GM21737 (cell line): ENCODE data around the gene ALDOB.
A peak's percentile ranks its signal among the peaks of the same experiment; 100 is the strongest.

Experiments used
- ATAC-seq: cut with Tn5 transposase; IDR thresholded peaks from one replicate; pipeline ENCODE4 v1.9.1; 2021; ENCODE audit warnings: mild to moderate bottlenecking, moderate library complexity; ENCODE audit not compliant: unreplicated experiment

ALDOB gene

GRCh38 chr9:101427957-101428655, 7.5 kb downstream of the ALDOB start:
- ATAC-seq: no peak

DNA sequence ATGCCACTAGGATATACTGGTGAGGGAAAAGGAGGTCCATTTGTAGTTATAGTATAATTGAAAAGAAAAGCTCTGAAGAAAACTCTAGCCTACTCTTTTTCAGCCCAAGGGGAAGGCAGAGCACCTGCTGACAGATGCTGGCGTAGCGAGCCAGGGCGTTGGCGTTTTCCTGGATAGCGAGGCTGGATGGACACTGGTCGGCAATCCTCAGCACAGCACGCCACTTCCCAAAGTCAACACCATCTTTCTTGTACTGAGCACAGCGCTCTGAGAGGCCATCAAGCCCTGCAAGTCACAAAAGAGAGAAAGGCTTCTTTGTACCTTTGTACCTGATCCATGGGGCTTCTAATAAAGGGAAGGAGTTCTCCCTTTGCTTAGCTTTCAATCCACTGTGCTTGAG, 8.2 kb downstream of the ALDOB start:
- ATAC-seq: no peak

GRCh38 chr9:101421653-101422065, 13.9 kb downstream of the ALDOB start:
- no peak for ATAC-seq

- ATAC-seq: no peak
Observed at GRCh38 chr9:101419863-101420262, 15.7 kb downstream of the ALDOB start.

GRCh38 chr9:101418518-101419430, 16.8 kb downstream of the ALDOB start:
- no peak for ATAC-seq

GRCh38 chr9:101417977-101418376, 17.6 kb downstream of the ALDOB start:
- ATAC-seq: no peak

DNA sequence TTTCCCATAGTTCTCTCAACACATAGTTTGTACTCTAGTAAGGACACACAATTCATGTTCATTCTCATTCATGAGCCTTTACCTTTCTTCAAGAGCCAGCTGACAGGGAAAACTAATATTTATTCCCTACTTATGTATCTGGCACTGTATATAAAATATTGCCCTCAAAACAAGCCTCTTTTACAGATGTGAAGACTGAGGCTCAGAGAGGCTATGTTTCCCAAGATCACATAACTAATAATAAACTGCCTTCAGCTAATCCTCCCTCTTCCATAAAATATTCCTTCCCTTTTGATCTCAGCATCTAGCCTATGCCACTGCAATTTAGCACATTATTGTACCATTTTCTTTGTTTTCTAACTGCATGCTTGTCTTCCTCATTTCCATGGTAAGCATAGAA, 18.2 kb downstream of the ALDOB start:
- ATAC-seq: no peak

DNA sequence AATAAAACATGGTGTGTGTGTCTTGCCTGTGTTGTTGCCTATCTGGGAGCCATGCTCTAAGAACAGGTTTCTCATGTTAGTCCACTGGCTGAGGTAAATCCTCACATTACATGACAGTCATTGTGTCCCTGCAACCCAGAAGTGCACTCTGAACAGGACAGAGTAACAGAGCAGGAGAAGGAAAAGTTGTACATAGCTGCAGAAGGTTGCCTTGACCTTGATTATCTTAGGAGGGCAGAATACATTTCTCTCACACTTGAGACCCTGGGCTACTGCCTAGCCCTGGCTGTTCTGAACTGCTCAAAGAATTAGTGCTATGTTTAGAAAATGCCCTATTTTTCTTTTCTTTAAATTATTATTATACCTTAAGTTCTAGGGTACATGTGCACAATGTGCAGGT, 20.0 kb downstream of the ALDOB start:
- ATAC-seq: no peak

DNA sequence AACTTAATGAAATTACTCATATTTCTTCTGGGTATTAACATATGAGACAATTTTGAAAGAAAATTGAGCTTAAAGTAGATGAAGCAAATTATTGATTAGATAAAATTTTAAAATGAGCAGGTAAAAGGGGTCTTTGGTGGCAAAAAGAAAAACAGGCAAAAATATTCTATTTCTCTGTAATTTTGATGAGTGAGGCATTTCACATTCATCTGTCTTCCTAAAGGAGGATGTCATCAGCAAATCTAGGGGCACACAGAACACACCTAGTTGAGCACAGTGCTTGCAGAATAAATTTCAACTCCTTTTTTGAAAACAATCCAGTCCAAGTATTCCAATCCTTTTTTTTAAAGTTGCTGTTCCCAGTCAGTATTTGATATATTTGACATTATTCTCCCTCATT, 20.7 kb downstream of the ALDOB start:
- no peak for ATAC-seq

GRCh38 chr9:101409079-101409477, 26.5 kb downstream of the ALDOB start:
- ATAC-seq: no peak

- no peak for ATAC-seq
Observed at GRCh38 chr9:101408374-101409078, 27.0 kb downstream of the ALDOB start.

DNA sequence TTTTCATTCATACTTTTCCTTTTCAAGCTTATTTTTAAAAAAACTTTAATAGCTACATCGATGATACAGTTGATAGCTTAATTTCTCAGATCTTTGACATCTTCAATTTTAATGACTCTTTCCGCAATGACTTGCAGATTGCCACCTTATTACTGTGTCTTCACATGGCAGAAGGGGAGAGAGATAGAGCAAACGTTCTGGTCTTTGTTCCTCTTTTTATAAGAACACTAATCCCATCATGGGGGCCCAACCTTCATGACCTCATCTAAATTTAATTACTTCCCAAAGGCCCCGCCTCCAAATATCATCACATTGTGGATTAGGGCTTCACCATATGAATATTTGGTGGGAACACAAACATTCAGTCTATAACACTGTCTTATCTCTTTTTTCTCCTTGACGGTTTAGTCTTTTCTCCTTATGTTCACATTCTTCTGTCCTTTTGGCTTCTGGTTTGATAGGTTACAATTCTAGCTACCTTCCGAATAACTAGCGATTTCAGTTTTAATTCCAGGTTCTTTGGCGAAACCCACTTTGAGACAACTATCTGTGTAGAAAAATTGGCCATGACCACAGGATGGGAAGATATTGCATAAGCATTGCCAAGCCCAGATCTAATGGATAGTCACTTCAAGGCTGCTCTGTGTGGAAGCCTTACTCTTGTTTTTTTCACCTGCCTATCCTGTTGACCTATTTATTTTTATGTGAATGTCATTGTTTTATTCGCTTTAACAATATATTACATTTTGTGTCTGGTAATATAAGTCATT, 31.9 kb downstream of the ALDOB start:
- no peak for ATAC-seq

DNA sequence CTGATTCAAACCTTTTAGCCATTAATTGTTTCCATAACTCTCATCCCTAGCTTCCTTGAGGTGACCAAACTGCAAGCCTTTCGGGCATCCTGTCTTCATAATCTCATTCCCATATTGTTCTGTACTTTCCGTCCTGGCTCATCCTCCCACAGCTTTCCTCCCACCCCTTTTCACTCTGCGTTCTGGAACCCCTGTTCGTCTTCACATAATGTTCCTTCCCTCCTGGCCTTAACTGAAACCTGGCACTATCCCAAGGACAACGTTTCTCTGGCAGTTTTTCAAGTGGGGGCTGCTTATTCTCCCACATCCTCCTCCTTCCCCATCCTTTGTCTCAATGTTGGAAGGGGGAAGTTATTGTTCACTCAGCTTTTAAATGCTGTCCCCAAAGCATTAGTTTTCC, 35.5 kb downstream of the ALDOB start:
- no peak for ATAC-seq

DNA sequence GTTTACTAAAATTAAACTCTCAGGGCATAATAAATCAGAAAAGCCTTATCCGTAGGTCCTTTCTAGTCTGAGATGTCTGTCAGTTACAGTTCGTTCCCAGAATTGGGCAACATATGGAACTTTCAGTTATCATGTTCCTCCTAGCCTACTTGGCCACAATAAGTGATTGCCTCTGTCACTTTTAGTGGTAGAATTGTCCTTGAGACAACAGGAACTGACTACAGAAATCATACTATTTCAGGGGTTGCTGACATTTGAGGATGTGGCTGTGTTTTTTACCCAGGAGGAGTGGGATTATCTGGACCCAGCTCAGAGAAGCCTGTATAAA, 36.0 kb downstream of the ALDOB start:
- no peak for ATAC-seq

- no peak for ATAC-seq
Observed at GRCh38 chr9:101398930-101399642, 36.5 kb downstream of the ALDOB start.

- ATAC-seq: peak; percentile 98
Observed at GRCh38 chr9:101398068-101398929, 37.3 kb downstream of the ALDOB start, which contains the start of the genes MRPL50 and ZNF189. TSS of gene MRPL50 (minus strand) at chr9:101398618. CDS start at chr9:101398592, 26 bp downstream. TSS of gene ZNF189 (plus strand) at chr9:101398851. CDS start at chr9:101399157, 306 bp downstream.

DNA sequence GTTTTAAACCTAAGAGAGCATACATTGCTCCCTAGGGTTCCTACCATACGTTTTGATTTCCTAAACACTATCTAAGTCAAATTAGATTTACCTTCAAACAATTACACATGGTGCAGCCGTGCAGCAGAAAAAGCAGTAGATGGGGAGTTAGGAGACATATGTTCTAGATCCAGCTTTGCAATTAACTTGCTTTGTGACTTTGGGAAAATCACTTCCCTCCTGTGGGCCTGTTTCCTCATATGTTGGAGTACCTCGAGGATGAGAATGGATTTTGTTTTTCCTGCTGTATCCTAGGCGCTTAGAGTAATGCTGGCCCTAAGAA, 37.9 kb downstream of the ALDOB start:
- no peak for ATAC-seq

GRCh38 chr9:101394687-101395086, 40.9 kb downstream of the ALDOB start:
- ATAC-seq: no peak

- no peak for ATAC-seq
Observed at GRCh38 chr9:101393135-101393534, 42.4 kb downstream of the ALDOB start.
